Heart left ventricle (tissue), 16 donors: Measurements from ENCODE around the gene CDX1. TPM values are rescaled to one million over a fixed set of nuclear protein-coding genes. Genes with fewer than 3 reads are reported as not detected.

Experiments used
- ATAC-seq, 4 donors: fragments of 200-7000 bp; cut with Tn5 transposase; one replicate each; pipeline ENCODE4 v1.9.1; 2020 to 2022; ENCODE audit warnings: moderate library complexity in 4 of 4, mild to moderate bottlenecking in 3 of 4, moderate number of reproducible peaks in 1 of 4
- DNase-seq, 5 donors: peaks; one replicate each; pipeline ENCODE4 v3.0.0-alpha.2; 2020
- H3K27ac ChIP-seq, 12 donors: fragments of 200-600 bp; sonication (generic) in 4 of 12; one replicate each; pipeline versions ENCODE4 v1.5.0 to v1.8.0; 2016 to 2022; ENCODE audit warnings: mild to moderate bottlenecking in 2 of 12
- H3K27me3 ChIP-seq, 9 donors: fragments of 200-600 bp; sonication (generic) in 2 of 9; one replicate each; pipeline versions ENCODE4 v1.5.1 to v1.8.0; 2016 to 2022; ENCODE audit warnings: mild to moderate bottlenecking in 3 of 9
- H3K36me3 ChIP-seq, 9 donors: fragments of 200-600 bp; sonication (generic) in 2 of 9; one replicate each; pipeline versions ENCODE4 v1.5.0 to v1.8.0; 2018 to 2022; ENCODE audit warnings: mild to moderate bottlenecking in 2 of 9
- H3K4me1 ChIP-seq, 12 donors: fragments of 200-600 bp; sonication (generic) in 4 of 12; one replicate each; pipeline versions ENCODE4 v1.5.0 to v1.8.0; 2016 to 2022; ENCODE audit warnings: mild to moderate bottlenecking in 3 of 12
- H3K4me3 ChIP-seq, 12 donors: fragments of 200-600 bp; sonication (generic) in 4 of 12; one replicate each; pipeline versions ENCODE4 v1.5.0 to v1.8.0; 2017 to 2022; ENCODE audit warnings: mild to moderate bottlenecking in 9 of 12, moderate library complexity in 4 of 12
- H3K9me3 ChIP-seq, 12 donors: fragments of 200-600 bp; sonication (generic) in 4 of 12; one replicate each; pipeline versions ENCODE4 v1.5.0 to v1.8.0; 2016 to 2022; ENCODE audit warnings: mild to moderate bottlenecking in 1 of 12
- POLR2A ChIP-seq, 2 donors: fragments of 450-650 bp; IDR thresholded peaks; one replicate each; pipeline ENCODE4 v1.6.1; 2017; ENCODE audit warnings: antibody characterized with exemption in 2 of 2, mild to moderate bottlenecking in 2 of 2, moderate library complexity in 2 of 2
- WGBS, 4 donors: extraction: QIAGEN DNeasy Blood & Tissue Kit in 2 of 4; methylation state at CpG; one replicate each; pipeline versions ENCODE4 v1.1.5 to v1.1.7; 2013 to 2018; 5-methylcytosine and 5-hydroxymethylcytosine counted together
- intact Hi-C, 10 donors: fragments of 100-400 bp; cut with DNase I; formaldehyde crosslinking; loops; one replicate each; pipeline versions ENCODE4 v1.11.1 to v1.14.2; 2022
- long read RNA-seq, 3 donors: library from polyadenylated mRNA; unstranded; transcript quantifications; one replicate each; pipeline ENCODE4 v2.0.0, GENCODE V29; 2020 to 2021
- polyA plus RNA-seq, 2 donors: library from polyadenylated mRNA; stranded (reverse); fragments of 200-250 nt; gene quantifications; one replicate each; pipeline ENCODE4 v1.2.3, GENCODE V29; 2013
- total RNA-seq, 9 donors: library from RNA; depleted of rRNA in 2 of 9; stranded (reverse); fragments of >200 nt in 2 of 9; fragmentation: NEBNext Ultra II Directional in 3 of 9; extraction: Animal tissue kit (Norgen Biotek cat#: 25700) in 3 of 9; gene quantifications; one replicate each; pipeline versions ENCODE4 v1.1.0 to v1.2.4, GENCODE V29; 2016 to 2023
- TF ChIP-seq, protein P1 (sequence below), 12 donors: fragments of 200-600 bp; sonication (generic) in 4 of 12; IDR thresholded peaks; one replicate each; pipeline versions ENCODE4 v1.5.0 to v1.8.0; 2018 to 2022; ENCODE audit warnings: antibody characterized with exemption in 12 of 12, mild to moderate bottlenecking in 5 of 12
- donor health status: ischemic (EF 13 %, LVEDD 7.1; RV severe dilation, severe dysfunction).
- donor health status: healthy with polysubstance abuse.
- donor health status: DM: no; HTN: yes; CAD: no.
- donor health status: DM: no; HTN: no; CAD: no.
- donor health status: ischemic (EF 25% LVEDD 6.9; RV normal size, moderate dysfunction).
- donor health status: ischemic (EF 25% LVEDD 5.7; RV mildly dilated, moderate dysfunction).
- donor health status: healthy.
- donor health status: DM: yes; HTN: yes; CAD: no.
- donor health status: ischemic (EF 35%, LVEDD 5.7; RV mildly dilated, moderate dysfunction).
- donor health status: nonischemic (EF 11% LVEDD 7.7; RV severe dilation, severe dysfunction).
- donor health status: DM: yes; HTN: yes; CAD: no.
- donor health status: PGD.
- donor health status: ischemic (EF 29% LVEDD 5.4; RV normal size, mild dysfunction).
- donor health status: nonischemic (EF 23%, LVEDD 6.1; RV moderate dilation, normal function).

The CDX1 gene
- total RNA-seq (under 1 TPM in 2 of 9 donors, not detected in 7; 0.29 TPM), polyA plus RNA-seq (under 1 TPM in 1 of 2 donors, not detected in 1; 0.17 TPM)
- long read RNA-seq, donor 1 = 0 reads
- long read RNA-seq, donor 2 = 0 reads
- long read RNA-seq, donor 3 = 0 reads

DNA sequence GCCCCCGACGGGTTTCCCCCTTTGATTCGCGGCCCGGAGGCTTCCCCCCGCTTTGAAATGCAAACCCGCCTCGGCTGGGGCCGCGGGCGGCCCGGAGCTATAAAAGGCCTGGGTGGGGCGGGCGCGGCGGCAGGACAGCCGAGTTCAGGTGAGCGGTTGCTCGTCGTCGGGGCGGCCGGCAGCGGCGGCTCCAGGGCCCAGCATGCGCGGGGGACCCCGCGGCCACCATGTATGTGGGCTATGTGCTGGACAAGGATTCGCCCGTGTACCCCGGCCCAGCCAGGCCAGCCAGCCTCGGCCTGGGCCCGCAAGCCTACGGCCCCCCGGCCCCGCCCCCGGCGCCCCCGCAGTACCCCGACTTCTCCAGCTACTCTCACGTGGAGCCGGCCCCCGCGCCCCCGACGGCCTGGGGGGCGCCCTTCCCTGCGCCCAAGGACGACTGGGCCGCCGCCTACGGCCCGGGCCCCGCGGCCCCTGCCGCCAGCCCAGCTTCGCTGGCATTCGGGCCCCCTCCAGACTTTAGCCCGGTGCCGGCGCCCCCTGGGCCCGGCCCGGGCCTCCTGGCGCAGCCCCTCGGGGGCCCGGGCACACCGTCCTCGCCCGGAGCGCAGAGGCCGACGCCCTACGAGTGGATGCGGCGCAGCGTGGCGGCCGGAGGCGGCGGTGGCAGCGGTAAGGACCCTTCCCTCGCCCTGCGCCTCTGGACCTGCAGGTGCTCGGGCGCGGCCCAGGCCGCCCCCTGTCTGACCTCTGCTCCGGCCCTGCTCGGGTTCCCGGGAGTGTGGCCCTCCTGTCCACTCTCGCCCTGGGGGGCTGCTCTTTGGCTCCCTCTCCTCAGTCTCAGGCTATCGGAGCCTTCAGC, at the start of gene CDX1:
TSS of gene CDX1 (plus strand) at position 129 of the 862 bp plus-strand sequence. CDS start at position 228, 99 bp downstream.
- Histone ChIP-seq H3K4me3 (no peak within 1 kb of the TSS), H3K27ac (peak within 1 kb of the TSS in 1 of 12 donors; percentile 94), H3K9me3 (no peaks in the 10 kb centered on the region), H3K4me1 (peaks cover 0 to 50% (median 29%) of the 10 kb centered on the region in 12 donors), H3K36me3 (no peaks in the 10 kb centered on the region), H3K27me3 (peaks cover 0 to 39% (median 6%) of the 10 kb centered on the region in 9 donors)
- ATAC-seq (no peak), DNase-seq (no peak)
- 43 to 73% (median 53%) methylated on average over 19 to 93 of the region's 93 CpGs for WGBS, 4 donors
- no peak for TF ChIP-seq POLR2A (IDR thresholded peaks at IDR 0.05)
- intact Hi-C loops = loop anchor here in 3 of 10 donors (5.0 to 10.0 kb wide), 3 partner anchors 35 to 268 kb away; partner anchors contain the start of gene TCOF1 (in 1 of the 3)

DNA sequence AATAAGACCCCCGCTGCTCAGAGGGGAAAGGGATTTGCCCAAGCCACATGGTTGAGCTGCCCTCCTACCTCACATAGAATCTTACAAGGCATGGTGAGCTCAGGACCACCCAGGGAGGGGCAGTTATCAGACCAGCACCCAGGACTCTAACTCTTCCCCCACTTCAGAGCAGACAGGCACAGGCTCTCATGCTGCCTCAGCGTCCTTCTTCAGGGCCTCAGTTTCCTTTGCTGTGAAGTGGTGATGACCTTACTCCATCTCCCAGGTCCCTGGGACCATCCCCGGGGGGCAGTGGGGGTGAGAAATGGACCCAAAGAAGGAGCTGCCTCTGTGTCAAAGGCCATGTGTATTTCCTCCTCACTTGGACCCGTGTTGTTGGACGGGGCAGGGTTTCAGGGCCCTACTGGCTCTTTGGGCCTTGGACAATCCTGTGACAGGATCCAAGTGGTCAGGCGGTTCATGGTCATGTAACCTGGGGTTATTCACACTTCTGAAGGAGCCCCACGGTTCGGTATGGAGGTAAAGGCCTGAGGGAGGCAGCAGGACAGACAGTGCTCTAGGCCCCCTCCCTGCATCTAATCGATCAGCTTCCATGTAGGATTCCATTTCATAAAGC, 48.5 kb upstream of the CDX1 start:
- TF ChIP-seq POLR2A (IDR thresholded peaks at IDR 0.05) = no peak
- TF ChIP-seq, protein P1, sequence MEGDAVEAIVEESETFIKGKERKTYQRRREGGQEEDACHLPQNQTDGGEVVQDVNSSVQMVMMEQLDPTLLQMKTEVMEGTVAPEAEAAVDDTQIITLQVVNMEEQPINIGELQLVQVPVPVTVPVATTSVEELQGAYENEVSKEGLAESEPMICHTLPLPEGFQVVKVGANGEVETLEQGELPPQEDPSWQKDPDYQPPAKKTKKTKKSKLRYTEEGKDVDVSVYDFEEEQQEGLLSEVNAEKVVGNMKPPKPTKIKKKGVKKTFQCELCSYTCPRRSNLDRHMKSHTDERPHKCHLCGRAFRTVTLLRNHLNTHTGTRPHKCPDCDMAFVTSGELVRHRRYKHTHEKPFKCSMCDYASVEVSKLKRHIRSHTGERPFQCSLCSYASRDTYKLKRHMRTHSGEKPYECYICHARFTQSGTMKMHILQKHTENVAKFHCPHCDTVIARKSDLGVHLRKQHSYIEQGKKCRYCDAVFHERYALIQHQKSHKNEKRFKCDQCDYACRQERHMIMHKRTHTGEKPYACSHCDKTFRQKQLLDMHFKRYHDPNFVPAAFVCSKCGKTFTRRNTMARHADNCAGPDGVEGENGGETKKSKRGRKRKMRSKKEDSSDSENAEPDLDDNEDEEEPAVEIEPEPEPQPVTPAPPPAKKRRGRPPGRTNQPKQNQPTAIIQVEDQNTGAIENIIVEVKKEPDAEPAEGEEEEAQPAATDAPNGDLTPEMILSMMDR (IDR thresholded peaks at IDR 0.05) = no peak
- ATAC-seq (no peak), DNase-seq (peak in 3 of 5 donors; percentile 10 to 59 (median 13))
- Histone ChIP-seq H3K27me3 (no peaks in the 10 kb centered on the region), H3K9me3 (no peaks in the 10 kb centered on the region), H3K27ac (no peak overlapping the region), H3K4me1 (peaks cover 0 to 28% (median 4%) of the 10 kb centered on the region in 12 donors), H3K4me3 (no peak overlapping the region), H3K36me3 (peaks cover 0 to 88% (median 39%) of the 10 kb centered on the region in 9 donors)
- intact Hi-C loops = no loop called here
- 77 to 86% (median 86%) methylated on average over 9 of the region's 9 CpGs for WGBS, 4 donors

DNA sequence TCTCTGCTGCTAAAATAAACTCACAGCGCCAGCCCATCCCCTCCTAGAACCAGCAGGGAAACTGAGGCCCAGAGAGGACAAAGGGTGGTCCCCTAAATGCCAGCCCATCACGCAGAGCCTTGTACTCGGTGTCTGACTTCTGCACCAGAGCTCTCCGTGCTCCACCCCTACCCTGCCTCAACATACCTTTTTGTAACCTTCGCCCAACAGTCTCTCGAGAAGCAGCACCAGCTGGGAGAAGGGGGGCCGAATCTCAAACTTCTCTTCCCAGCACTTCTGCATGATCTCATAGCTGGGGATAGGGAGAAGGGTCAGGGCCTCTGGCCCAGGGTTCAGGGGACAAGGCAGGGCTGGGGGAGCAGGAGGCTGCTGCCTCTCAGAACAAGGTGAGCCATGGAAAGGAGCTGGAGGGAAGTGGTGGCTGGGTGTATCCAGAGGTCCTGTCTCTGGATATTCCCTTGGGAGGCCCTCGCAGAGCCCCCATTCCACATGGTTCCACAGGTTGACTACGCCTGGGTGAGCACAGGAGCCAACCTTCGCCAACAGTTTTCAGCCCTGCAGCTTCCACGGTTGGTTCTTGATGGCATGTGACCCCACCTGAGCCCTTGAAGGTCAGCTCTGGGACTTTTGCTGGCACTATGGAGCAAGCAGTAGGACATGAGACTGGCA, 47.9 kb upstream of the CDX1 start:
- WGBS, 4 donors = 79 to 89% (median 83%) methylated on average over 11 of the region's 11 CpGs
- peaks cover 0 to 93% (median 42%) of the 10 kb centered on the region in 9 donors for H3K36me3 ChIP-seq
- no peak for TF ChIP-seq POLR2A (IDR thresholded peaks at IDR 0.05)
- TF ChIP-seq, protein P1 (IDR thresholded peaks at IDR 0.05) = no peak

DNA sequence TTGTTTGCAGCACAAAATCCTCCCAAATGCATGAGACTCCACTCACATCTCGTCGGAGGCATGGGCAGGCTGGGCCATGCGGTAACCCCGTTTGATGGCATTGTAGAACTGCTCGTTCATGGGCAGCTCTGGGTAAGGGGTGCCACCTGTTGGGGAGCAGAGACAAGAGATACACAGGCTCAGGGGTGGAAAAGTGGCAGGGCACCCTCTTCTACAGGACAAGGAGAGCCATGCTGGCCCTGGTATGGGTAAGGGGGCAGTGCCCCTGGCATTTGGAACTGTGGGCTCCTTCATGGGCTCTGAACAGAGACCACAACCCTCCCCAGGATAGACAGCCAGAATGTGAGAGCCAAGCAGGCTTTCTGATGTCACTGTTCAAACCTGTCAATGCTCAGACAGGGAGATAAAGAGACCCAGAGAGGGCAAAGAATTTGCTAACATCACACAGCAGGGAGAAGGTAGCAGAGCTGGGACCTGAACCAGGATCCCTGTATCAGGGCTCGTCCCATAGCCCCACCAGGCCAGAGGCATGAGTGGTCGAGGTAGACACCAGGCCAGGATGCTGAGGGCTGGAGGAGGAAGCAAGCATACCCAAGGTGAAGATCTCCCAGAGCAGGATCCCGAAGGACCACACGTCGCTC, 47.0 kb upstream of the CDX1 start:
- no peak for TF ChIP-seq POLR2A (IDR thresholded peaks at IDR 0.05)
- TF ChIP-seq, protein P1 (IDR thresholded peaks at IDR 0.05) = peak in 1 of 12 donors; percentile 10
- WGBS, 4 donors = 85 to 97% (median 87%) methylated on average over 6 to 10 of the region's 10 CpGs
- Histone ChIP-seq H3K9me3 (no peaks in the 10 kb centered on the region), H3K27me3 (no peaks in the 10 kb centered on the region), H3K4me1 (peaks cover 0 to 33% (median 0%) of the 10 kb centered on the region in 12 donors), H3K27ac (no peak overlapping the region), H3K36me3 (peaks cover 0 to 96% (median 43%) of the 10 kb centered on the region in 9 donors), H3K4me3 (no peak overlapping the region)
- intact Hi-C loops = loop anchor here in 1 of 10 donors (10.0 kb wide), 1 partner anchor 235 kb away; the partner anchor contains the start of gene TCOF1
- ATAC-seq = peak in 1 of 4 donors; percentile 23
- peak in 4 of 5 donors; percentile 24 to 49 (median 32) for DNase-seq

More for the DNA sequence above, 47.9 kb upstream of the CDX1 start:
- H3K4me3 ChIP-seq = no peak overlapping the region
- H3K9me3 ChIP-seq = no peaks in the 10 kb centered on the region
- no peaks in the 10 kb centered on the region for H3K27me3 ChIP-seq
- intact Hi-C loops = no loop called here
- H3K27ac ChIP-seq = no peak overlapping the region
- ATAC-seq (no peak), DNase-seq (peak in 2 of 5 donors; percentile 11 to 25)
- peaks cover 0 to 30% (median under 1%) of the 10 kb centered on the region in 12 donors for H3K4me1 ChIP-seq
